GM13976 (cell line): ENCODE measurements around the gene SURF1.
A peak's percentile ranks its signal among the peaks of the same experiment; 100 is the strongest.

Experiments
- DNase-seq: peaks from one replicate; pipeline ENCODE4 v3.0.0; 2012; ENCODE audit warnings: low spot score
- CTCF ChIP-seq: IDR thresholded peaks from 2 replicates; pipeline ENCODE4 v1.5.1; 2012; ENCODE audit warnings: borderline replicate concordance, mild to moderate bottlenecking; ENCODE audit not compliant: insufficient read depth; ENCODE audit errors: extremely low read depth, missing control alignments, control extremely low read depth
- in situ Hi-C: fragments of 300-500 bp; cut with MboI; formaldehyde crosslinking; loops from one replicate; pipeline ENCODE4 v1.12.0; 2022; ENCODE audit warnings: low sequenced_read_pairs, mixed read lengths, inconsistent platforms; ENCODE audit not compliant: unreplicated experiment

The SURF1 gene

GRCh38 chr9:133351526-133351907 is 4.8 kb downstream of the SURF1 start:
- in situ Hi-C loops, result no loop called here
- DNase-seq, result no peak
- TF ChIP-seq CTCF, result no peak

- TF ChIP-seq CTCF, result no peak
- in situ Hi-C loops, result no loop called here
- DNase-seq, result no peak
These were observed 6.2 kb downstream of the SURF1 start for GRCh38 chr9:133349965-133350616.

- TF ChIP-seq CTCF, result no peak
- no peak for DNase-seq
- in situ Hi-C loops, result no loop called here
These were observed 7.3 kb downstream of the SURF1 start for GRCh38 chr9:133348718-133349573.

- in situ Hi-C loops, result no loop called here
- peak; percentile 96 for DNase-seq
- TF ChIP-seq CTCF, result no peak
These were observed 8.1 kb downstream of the SURF1 start, which contains the start of the genes MED22 and RPL7A for GRCh38 chr9:133347985-133348717. MED22 (minus strand) TSS chr9:133348131; CDS start chr9:133346662, 1,469 bp downstream. RPL7A (plus strand) TSS chr9:133348218; CDS start chr9:133348244, 26 bp downstream.

- peak; percentile 79 for DNase-seq
- in situ Hi-C loops, result no loop called here
- TF ChIP-seq CTCF, result no peak
These were observed 8.7 kb downstream of the SURF1 start for GRCh38 chr9:133347515-133347984.
